NCI-H748 (cell line): ENCODE data around the gene SLC5A12.

ENCODE experiments used
- DNase-seq: peaks from one replicate; lab custom pipeline; 2025; ENCODE audit not compliant: unreplicated experiment; lab: John Stamatoyannopoulos, UW

The SLC5A12 gene, protein sequence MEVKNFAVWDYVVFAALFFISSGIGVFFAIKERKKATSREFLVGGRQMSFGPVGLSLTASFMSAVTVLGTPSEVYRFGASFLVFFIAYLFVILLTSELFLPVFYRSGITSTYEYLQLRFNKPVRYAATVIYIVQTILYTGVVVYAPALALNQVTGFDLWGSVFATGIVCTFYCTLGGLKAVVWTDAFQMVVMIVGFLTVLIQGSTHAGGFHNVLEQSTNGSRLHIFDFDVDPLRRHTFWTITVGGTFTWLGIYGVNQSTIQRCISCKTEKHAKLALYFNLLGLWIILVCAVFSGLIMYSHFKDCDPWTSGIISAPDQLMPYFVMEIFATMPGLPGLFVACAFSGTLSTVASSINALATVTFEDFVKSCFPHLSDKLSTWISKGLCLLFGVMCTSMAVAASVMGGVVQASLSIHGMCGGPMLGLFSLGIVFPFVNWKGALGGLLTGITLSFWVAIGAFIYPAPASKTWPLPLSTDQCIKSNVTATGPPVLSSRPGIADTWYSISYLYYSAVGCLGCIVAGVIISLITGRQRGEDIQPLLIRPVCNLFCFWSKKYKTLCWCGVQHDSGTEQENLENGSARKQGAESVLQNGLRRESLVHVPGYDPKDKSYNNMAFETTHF

DNA sequence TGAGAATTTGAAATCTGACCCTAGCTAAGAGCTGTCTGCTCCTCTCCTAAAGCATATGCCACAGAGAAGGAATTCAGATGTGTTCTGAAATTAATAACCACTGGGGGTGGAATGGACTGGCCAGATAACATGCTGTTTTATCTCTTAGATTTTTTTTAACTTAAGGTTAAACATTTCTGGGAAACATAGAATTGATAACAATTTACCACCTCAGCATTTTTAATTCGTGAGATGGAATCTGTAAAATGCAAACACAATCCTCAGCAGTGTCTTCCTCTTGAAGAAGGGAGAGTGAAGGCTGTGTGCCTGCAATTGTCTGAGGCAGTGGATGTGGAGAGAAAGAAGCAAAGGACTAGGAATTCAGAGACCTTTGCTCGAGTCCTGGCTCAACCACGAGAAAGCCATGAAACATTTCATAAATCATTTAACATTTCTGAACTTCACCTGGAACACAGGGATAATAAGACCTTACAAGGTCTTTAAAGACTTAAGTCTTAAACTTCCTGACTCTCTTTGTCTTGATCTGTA lies at the start of gene SLC5A12:
SLC5A12 (minus strand) TSS at position 113 of the 528 bp plus-strand sequence. CDS start 346 bp downstream, outside the sequence.
- no peak for DNase-seq

GRCh38 chr11:26769027-26769426 lies 47.2 kb upstream of the SLC5A12 start:
- DNase-seq: no peak

- no peak for DNase-seq
Measured at GRCh38 chr11:26767060-26767459, 45.2 kb upstream of the SLC5A12 start.

GRCh38 chr11:26765323-26765722 lies 43.5 kb upstream of the SLC5A12 start:
- DNase-seq: no peak

- no peak for DNase-seq
Measured at GRCh38 chr11:26764825-26765224, 43.0 kb upstream of the SLC5A12 start.

- no peak for DNase-seq
Measured at GRCh38 chr11:26764315-26764714, 42.5 kb upstream of the SLC5A12 start.

GRCh38 chr11:26762089-26762488 lies 40.2 kb upstream of the SLC5A12 start:
- no peak for DNase-seq

DNA sequence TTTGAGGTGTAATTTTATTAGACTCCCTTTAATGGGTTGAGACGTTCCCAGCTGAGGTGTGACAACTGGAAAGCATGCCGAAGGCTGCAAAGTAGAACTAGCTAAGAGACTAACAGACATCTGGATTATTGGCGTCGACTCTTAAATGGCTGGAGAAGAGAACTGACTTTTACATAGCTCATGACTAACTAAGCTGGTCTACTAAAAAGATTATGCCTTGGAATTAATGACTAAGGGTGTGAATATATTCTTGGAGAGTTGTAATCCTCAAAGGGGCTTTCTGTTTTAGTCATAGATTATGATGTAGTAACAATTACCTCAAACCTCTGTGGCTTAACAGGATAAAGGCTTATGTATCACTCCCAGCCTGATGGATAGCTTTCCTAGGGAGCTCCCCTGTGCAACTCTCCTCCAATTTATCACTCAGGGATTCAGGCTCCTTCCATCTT lies 39.5 kb upstream of the SLC5A12 start:
- no peak for DNase-seq

GRCh38 chr11:26757995-26758394 lies 36.1 kb upstream of the SLC5A12 start:
- DNase-seq: no peak

- no peak for DNase-seq
Measured at GRCh38 chr11:26755762-26756161, 33.9 kb upstream of the SLC5A12 start.

GRCh38 chr11:26753723-26754504 lies 32.1 kb upstream of the SLC5A12 start:
- peak; percentile 71 for DNase-seq

GRCh38 chr11:26749927-26750326 lies 28.1 kb upstream of the SLC5A12 start:
- DNase-seq: no peak

- DNase-seq: no peak
Measured at GRCh38 chr11:26743622-26744021, 21.8 kb upstream of the SLC5A12 start.

- DNase-seq: no peak
Measured at GRCh38 chr11:26742966-26743365, 21.1 kb upstream of the SLC5A12 start.

GRCh38 chr11:26741036-26741435 lies 19.2 kb upstream of the SLC5A12 start:
- DNase-seq: peak; percentile 25

GRCh38 chr11:26739366-26740073 lies 17.7 kb upstream of the SLC5A12 start:
- DNase-seq: no peak

DNA sequence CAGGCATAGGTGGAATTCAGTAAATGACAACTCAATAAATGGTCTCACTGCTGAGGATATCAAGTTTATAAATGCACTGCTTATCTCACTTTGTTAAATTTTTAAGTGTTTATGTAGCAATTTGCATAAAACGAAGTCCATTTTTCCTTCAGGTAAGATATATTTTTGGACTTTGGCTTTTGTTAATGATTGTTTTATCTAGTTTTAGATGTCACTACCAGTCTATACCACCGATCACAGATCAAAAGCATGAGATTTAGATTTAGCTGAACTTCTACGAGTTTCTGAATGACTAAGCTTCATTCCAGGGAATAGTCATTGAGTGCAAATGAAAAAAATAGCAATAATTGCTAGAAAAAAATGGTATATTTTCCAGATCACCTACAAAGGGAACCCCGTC lies 12.8 kb upstream of the SLC5A12 start:
- no peak for DNase-seq

GRCh38 chr11:26731084-26731456 lies 9.2 kb upstream of the SLC5A12 start:
- no peak for DNase-seq

GRCh38 chr11:26730414-26731083 lies 8.7 kb upstream of the SLC5A12 start:
- DNase-seq: no peak

GRCh38 chr11:26729284-26729683 lies 7.4 kb upstream of the SLC5A12 start:
- DNase-seq: no peak
